ENCODE results near the gene LAMC3. TPM values are rescaled to one million over a fixed set of nuclear protein-coding genes. Genes with fewer than 3 reads are reported as not detected.

Gene LAMC3
- total RNA-seq, 1 experiment from 2014 or later = 0.36 TPM

DNA sequence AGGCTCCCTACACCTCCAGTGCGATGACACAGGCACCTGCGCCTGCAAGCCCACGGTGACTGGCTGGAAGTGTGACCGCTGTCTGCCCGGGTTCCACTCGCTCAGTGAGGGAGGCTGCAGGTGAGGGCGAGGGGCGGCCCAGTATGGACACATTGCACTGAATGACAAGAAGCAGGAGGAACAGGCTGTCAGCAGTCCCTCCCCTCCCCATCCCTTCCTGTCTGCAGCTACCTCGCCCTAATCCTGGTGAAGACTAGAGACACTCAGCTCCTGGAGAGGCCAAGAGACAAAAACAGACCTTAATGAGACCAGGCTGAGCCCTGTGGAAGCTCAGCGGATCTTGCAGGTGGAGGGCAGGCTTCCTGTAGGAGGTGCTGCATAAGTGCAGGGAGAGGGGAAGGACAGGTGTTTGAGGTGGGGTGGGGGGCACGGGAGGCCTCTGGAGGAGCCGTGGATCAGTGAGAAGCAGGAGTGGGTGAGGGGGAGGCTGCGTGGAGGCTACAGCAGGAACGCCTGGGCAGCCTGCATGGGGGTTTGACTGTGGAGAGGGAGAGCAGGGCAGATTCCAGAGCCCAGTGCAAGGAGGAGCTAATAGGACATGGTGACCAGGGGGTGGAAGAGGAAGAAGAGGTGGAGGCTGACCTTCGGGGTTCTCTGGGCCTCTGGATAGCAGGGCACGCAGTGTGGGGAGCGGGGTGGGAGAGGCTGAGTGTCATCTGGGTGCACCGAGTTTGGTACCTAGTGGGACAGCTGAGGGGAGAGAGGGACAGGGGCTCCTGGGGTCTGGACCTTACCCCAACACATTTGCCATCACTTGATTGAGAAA is 30.4 kb downstream of the LAMC3 start:
- no TSS peak for BruUV-seq (replicated peaks)
- no peak for DNase-seq

DNA sequence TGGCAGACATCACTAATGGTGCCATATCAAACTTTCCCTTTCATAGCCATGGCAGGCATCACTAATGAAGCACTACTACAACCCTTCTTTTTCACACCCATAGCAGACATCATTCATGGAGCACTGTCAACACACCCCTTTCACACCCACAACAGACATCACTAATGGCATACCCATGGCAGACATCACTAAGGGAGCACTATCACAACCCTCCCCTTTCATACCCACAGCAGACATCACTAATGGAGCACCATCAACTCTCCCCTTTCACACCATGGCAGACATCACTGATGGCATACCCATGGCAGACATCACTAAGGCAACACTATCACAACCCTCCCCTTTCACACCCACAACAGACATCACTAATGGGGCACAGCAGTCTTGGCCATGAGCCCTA is 33.7 kb downstream of the LAMC3 start:
- Mint-ChIP-seq H3K4me1 (ENCODE audit: low read depth, unreplicated experiment) (no peaks in the 10 kb centered on the region), H3K27ac (ENCODE audit: unreplicated experiment) (no peak overlapping the region), H3K36me3 (ENCODE audit: insufficient read depth, unreplicated experiment) (no peaks in the 10 kb centered on the region), H3K9me3 (ENCODE audit: unreplicated experiment) (no peaks in the 10 kb centered on the region), H3K27me3 (ENCODE audit: insufficient read depth, unreplicated experiment) (peaks cover 14% of the 10 kb centered on the region), H3K4me3 (ENCODE audit: unreplicated experiment) (no peak overlapping the region)
- ChIA-PET CTCF (interaction anchor here (0.6 to 1.0 kb wide), 2 partner anchors 44 to 183 kb away, joined by 4 to 11 read pairs; no protein-coding TSS in a partner anchor), POLR2A (no interaction called here)
- intact Hi-C loops (cut with micrococcal nuclease; ENCODE audit: unreplicated experiment) = loop anchor here (10.0 kb wide), 1 partner anchor 338 kb away; no protein-coding TSS in a partner anchor
- no peak for DNase-seq
- Histone ChIP-seq H3K36me3 (ENCODE audit: control insufficient read depth, insufficient read depth, low read length) (no peaks in the 10 kb centered on the region), H3K4me3 (ENCODE audit: low read depth, low read length) (no peak overlapping the region), H3K27me3 (replicated peaks; ENCODE audit: control insufficient read depth, insufficient read depth, low read length) (no peaks in the 10 kb centered on the region), H3K4me1 (no peaks in the 10 kb centered on the region), H3K9me3 (no peaks in the 10 kb centered on the region)
- BruUV-seq (replicated peaks) = no TSS peak
- TF ChIP-seq, protein P1, sequence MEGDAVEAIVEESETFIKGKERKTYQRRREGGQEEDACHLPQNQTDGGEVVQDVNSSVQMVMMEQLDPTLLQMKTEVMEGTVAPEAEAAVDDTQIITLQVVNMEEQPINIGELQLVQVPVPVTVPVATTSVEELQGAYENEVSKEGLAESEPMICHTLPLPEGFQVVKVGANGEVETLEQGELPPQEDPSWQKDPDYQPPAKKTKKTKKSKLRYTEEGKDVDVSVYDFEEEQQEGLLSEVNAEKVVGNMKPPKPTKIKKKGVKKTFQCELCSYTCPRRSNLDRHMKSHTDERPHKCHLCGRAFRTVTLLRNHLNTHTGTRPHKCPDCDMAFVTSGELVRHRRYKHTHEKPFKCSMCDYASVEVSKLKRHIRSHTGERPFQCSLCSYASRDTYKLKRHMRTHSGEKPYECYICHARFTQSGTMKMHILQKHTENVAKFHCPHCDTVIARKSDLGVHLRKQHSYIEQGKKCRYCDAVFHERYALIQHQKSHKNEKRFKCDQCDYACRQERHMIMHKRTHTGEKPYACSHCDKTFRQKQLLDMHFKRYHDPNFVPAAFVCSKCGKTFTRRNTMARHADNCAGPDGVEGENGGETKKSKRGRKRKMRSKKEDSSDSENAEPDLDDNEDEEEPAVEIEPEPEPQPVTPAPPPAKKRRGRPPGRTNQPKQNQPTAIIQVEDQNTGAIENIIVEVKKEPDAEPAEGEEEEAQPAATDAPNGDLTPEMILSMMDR (IDR thresholded peaks at IDR 0.05; ENCODE audit: insufficient read depth in 1 of 2, low read depth in 1 of 2, low read length in 1 of 2, severe bottlenecking in 1 of 2, unreplicated experiment in 1 of 2) = no peak

More for the DNA sequence above, 30.4 kb downstream of the LAMC3 start:
- Mint-ChIP-seq H3K27me3 (ENCODE audit: insufficient read depth, unreplicated experiment) (peaks cover 18% of the 10 kb centered on the region), H3K9me3 (ENCODE audit: unreplicated experiment) (no peaks in the 10 kb centered on the region), H3K4me3 (ENCODE audit: unreplicated experiment) (no peak overlapping the region), H3K36me3 (ENCODE audit: insufficient read depth, unreplicated experiment) (no peaks in the 10 kb centered on the region), H3K4me1 (ENCODE audit: low read depth, unreplicated experiment) (peaks cover 5% of the 10 kb centered on the region), H3K27ac (ENCODE audit: unreplicated experiment) (no peak overlapping the region)
- Histone ChIP-seq H3K4me1 (no peaks in the 10 kb centered on the region), H3K9me3 (no peaks in the 10 kb centered on the region), H3K4me3 (ENCODE audit: low read depth, low read length) (no peak overlapping the region), H3K27me3 (replicated peaks; ENCODE audit: control insufficient read depth, insufficient read depth, low read length) (no peaks in the 10 kb centered on the region), H3K36me3 (ENCODE audit: control insufficient read depth, insufficient read depth, low read length) (no peaks in the 10 kb centered on the region)
- TF ChIP-seq, protein P1 (IDR thresholded peaks at IDR 0.05; ENCODE audit: insufficient read depth in 1 of 2, low read depth in 1 of 2, low read length in 1 of 2, severe bottlenecking in 1 of 2, unreplicated experiment in 1 of 2) = no peak
- intact Hi-C loops (cut with micrococcal nuclease; ENCODE audit: unreplicated experiment) = no loop called here
- CTCF ChIA-PET = interaction anchor here (0.6 to 0.7 kb wide), 2 partner anchors 226 to 928 kb away, joined by 4 read pairs; no protein-coding TSS in a partner anchor
- POLR2A ChIA-PET = no interaction called here

DNA sequence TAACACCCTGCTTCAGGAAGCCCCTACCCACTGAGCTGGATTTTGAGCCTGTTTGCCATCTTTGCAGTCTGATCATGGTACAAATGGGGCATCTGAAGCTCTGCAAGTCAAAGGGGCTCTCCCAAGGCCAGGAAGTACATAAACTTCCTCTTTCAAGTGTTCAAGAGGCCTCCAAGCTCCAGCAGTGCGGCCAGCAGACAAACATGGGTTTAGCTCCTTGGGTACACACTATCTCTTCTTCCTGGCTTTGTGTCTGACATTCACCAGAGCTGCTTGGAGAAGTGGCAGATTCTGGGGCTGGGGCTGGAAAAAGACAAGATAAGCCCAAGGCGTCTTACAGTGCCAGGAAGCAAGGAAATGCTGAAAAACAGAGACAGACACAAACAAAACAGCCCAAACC is 34.1 kb downstream of the LAMC3 start:
- CTCF ChIA-PET = interaction anchor here (0.6 to 1.0 kb wide), 3 partner anchors 45 to 184 kb away, joined by 3 to 11 read pairs (median 4); no protein-coding TSS in a partner anchor
- H3K4me3 Mint-ChIP-seq (ENCODE audit: unreplicated experiment) = no peak overlapping the region
- no peak for DNase-seq

More for the DNA sequence above, 34.1 kb downstream of the LAMC3 start:
- intact Hi-C loops (cut with micrococcal nuclease; ENCODE audit: unreplicated experiment) = loop anchor here (10.0 kb wide), 1 partner anchor 338 kb away; no protein-coding TSS in a partner anchor
- POLR2A ChIA-PET = no interaction called here
- BruUV-seq (replicated peaks) = no TSS peak
- Histone ChIP-seq H3K4me3 (ENCODE audit: low read depth, low read length) (no peak overlapping the region), H3K27me3 (replicated peaks; ENCODE audit: control insufficient read depth, insufficient read depth, low read length) (no peaks in the 10 kb centered on the region), H3K9me3 (no peaks in the 10 kb centered on the region), H3K4me1 (no peaks in the 10 kb centered on the region), H3K36me3 (ENCODE audit: control insufficient read depth, insufficient read depth, low read length) (no peaks in the 10 kb centered on the region)
- TF ChIP-seq, protein P1 (IDR thresholded peaks at IDR 0.05; ENCODE audit: insufficient read depth in 1 of 2, low read depth in 1 of 2, low read length in 1 of 2, severe bottlenecking in 1 of 2, unreplicated experiment in 1 of 2) = no peak
- Mint-ChIP-seq H3K27ac (ENCODE audit: unreplicated experiment) (no peak overlapping the region), H3K9me3 (ENCODE audit: unreplicated experiment) (no peaks in the 10 kb centered on the region), H3K4me1 (ENCODE audit: low read depth, unreplicated experiment) (no peaks in the 10 kb centered on the region), H3K36me3 (ENCODE audit: insufficient read depth, unreplicated experiment) (no peaks in the 10 kb centered on the region), H3K27me3 (ENCODE audit: insufficient read depth, unreplicated experiment) (peaks cover 14% of the 10 kb centered on the region)
